Uterus (tissue), 2 donors: ENCODE measurements around the gene KCNJ13.

Experiments used
- POLR2A ChIP-seq, 2 donors: fragments of 450-650 bp; IDR thresholded peaks; one replicate each; pipeline ENCODE4 v1.6.1; 2016; ENCODE audit warnings: antibody characterized with exemption in 2 of 2, mild to moderate bottlenecking in 1 of 2, moderate library complexity in 1 of 2
- TF ChIP-seq, protein P1 (sequence below), 4 experiments: fragments of 200-600 bp in 2 of 4; fragments of 450-650 bp in 2 of 4; sonication (generic) in 2 of 4; IDR thresholded peaks; one replicate each; pipeline ENCODE4 v1.5.1; 2016 to 2019; ENCODE audit warnings: antibody characterized with exemption in 4 of 4, mild to moderate bottlenecking in 2 of 4, moderate library complexity in 1 of 4

DNA sequence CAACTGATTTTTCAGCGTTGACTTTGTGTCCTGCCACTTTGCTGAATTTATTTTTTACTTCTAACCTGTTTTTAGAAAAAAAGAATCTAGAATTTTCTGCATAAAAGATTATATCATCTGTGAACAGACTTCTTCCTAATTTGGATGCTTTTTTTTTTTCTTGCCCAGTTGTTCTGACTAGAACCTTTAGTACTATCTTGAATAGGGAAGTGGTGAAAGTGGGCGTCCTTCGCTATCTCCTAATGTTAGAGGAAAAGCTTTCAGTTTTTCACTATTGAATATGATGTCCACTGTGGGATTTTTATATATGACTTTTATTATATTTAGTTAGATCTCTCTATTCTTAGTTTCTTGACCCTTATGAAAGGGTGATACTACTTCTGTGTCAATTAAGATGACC lies 25.7 kb upstream of the KCNJ13 start:
- TF ChIP-seq, protein P1, sequence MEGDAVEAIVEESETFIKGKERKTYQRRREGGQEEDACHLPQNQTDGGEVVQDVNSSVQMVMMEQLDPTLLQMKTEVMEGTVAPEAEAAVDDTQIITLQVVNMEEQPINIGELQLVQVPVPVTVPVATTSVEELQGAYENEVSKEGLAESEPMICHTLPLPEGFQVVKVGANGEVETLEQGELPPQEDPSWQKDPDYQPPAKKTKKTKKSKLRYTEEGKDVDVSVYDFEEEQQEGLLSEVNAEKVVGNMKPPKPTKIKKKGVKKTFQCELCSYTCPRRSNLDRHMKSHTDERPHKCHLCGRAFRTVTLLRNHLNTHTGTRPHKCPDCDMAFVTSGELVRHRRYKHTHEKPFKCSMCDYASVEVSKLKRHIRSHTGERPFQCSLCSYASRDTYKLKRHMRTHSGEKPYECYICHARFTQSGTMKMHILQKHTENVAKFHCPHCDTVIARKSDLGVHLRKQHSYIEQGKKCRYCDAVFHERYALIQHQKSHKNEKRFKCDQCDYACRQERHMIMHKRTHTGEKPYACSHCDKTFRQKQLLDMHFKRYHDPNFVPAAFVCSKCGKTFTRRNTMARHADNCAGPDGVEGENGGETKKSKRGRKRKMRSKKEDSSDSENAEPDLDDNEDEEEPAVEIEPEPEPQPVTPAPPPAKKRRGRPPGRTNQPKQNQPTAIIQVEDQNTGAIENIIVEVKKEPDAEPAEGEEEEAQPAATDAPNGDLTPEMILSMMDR (IDR thresholded peaks at IDR 0.05), result no peak
- no peak for TF ChIP-seq POLR2A (IDR thresholded peaks at IDR 0.05)
